Glutamatergic neuron (in vitro differentiated cells): ENCODE results near the gene SMYD4. TPM values are rescaled to one million over a fixed set of nuclear protein-coding genes. Genes with fewer than 3 reads are reported as not detected.
A peak's percentile ranks its signal among the peaks of the same experiment; 100 is the strongest.

Source experiments
- DNase-seq: peaks from one replicate; pipeline ENCODE4 v3.0.0; 2022
- H3K27ac Mint-ChIP-seq: one replicate; pipeline ENCODE4 v1.8.0; 2020; ENCODE audit warnings: mild to moderate bottlenecking, mixed read lengths, inconsistent platforms; ENCODE audit not compliant: unreplicated experiment
- H3K27me3 Mint-ChIP-seq: one replicate; pipeline ENCODE4 v1.8.0; 2020; ENCODE audit warnings: mild to moderate bottlenecking, moderate library complexity, mixed read lengths, inconsistent platforms; ENCODE audit not compliant: unreplicated experiment
- H3K36me3 Mint-ChIP-seq: one replicate; pipeline ENCODE4 v1.8.0; 2020; ENCODE audit warnings: mild to moderate bottlenecking, mixed read lengths, inconsistent platforms; ENCODE audit not compliant: unreplicated experiment
- H3K4me1 Mint-ChIP-seq: one replicate; pipeline ENCODE4 v1.8.0; 2020; ENCODE audit warnings: mild to moderate bottlenecking, low read depth, mixed read lengths, inconsistent platforms; ENCODE audit not compliant: unreplicated experiment
- H3K4me3 Mint-ChIP-seq: one replicate; pipeline ENCODE4 v1.8.0; 2020; ENCODE audit warnings: mild to moderate bottlenecking, mixed read lengths, inconsistent platforms; ENCODE audit not compliant: unreplicated experiment
- H3K9me3 Mint-ChIP-seq: one replicate; pipeline ENCODE4 v1.8.0; 2020; ENCODE audit warnings: mild to moderate bottlenecking, moderate library complexity, mixed read lengths, inconsistent platforms; ENCODE audit not compliant: unreplicated experiment
- total RNA-seq: library from RNA; stranded (reverse); fragmentation: NEBNext Ultra II Directional; extraction: Animal tissue kit (Norgen Biotek cat#: 25700); gene quantifications from one replicate; pipeline ENCODE4 v1.2.1, GENCODE V29; 2021; ENCODE audit not compliant: unreplicated experiment
- TF ChIP-seq, protein P1 (sequence below): fragments of 200-600 bp; sonication (generic); IDR thresholded peaks from one replicate; pipeline ENCODE4 v1.5.0; 2021; ENCODE audit not compliant: partially characterized antibody, unreplicated experiment

SMYD4 gene
- total RNA-seq, 1 donor from 2014 or later, result 11.4 TPM

DNA sequence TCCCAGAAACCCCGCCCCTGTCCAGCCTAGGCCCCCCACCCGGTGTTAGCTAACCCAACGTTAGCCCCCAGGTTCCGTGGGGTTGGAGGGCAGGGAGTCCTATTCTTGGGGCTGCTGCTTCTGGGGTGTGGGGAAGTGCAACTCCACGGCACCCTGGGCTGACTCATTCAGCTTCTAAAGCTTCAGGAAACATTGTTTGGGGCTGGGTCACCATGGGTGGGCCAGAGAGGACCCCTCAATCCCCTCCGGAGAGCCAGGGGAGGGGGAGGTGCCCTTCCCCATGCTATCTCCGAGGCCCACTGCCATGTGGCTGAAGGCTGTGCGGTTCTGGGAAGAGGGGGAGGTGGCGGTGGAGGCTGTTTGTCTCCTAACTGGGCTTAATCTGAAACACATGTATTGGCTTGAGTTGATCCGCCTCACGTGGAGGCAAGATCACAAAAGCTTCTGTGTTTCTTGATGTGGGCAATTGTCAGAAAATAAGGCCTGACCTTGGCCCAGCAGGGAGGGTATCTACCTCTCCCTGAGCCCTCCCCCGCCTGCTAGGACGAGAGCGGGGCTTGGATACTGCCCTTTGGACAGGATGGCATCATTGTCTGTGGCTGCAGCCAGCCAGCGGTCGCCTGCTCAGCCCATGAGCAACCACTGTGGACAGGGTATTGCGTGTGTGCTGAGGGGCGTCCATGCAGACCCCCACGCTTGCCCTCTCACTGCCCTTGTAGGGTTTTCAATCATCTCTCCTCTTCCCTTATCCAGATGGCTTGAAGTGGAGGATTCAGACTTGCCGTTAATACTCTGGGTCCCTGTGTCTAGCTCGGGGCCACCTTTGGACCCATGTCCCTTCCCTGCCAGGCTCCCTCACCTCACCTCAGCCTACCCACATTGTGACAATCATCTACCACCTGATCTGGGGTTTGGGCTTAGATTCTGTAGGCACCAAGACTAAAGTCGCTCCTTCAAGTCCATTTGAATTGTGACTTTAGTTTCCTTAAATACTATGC, 66.5 kb downstream of the SMYD4 start:
- DNase-seq, result no peak
- peak overlapping the region; percentile 30 for H3K27ac Mint-ChIP-seq
- H3K4me3 Mint-ChIP-seq, result peak overlapping the region; percentile 11
- H3K4me1 Mint-ChIP-seq, result peaks cover 13% of the 10 kb centered on the region
- peaks cover 6% of the 10 kb centered on the region for H3K27me3 Mint-ChIP-seq
- TF ChIP-seq, protein P1, sequence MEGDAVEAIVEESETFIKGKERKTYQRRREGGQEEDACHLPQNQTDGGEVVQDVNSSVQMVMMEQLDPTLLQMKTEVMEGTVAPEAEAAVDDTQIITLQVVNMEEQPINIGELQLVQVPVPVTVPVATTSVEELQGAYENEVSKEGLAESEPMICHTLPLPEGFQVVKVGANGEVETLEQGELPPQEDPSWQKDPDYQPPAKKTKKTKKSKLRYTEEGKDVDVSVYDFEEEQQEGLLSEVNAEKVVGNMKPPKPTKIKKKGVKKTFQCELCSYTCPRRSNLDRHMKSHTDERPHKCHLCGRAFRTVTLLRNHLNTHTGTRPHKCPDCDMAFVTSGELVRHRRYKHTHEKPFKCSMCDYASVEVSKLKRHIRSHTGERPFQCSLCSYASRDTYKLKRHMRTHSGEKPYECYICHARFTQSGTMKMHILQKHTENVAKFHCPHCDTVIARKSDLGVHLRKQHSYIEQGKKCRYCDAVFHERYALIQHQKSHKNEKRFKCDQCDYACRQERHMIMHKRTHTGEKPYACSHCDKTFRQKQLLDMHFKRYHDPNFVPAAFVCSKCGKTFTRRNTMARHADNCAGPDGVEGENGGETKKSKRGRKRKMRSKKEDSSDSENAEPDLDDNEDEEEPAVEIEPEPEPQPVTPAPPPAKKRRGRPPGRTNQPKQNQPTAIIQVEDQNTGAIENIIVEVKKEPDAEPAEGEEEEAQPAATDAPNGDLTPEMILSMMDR, result no peak
- no peaks in the 10 kb centered on the region for H3K9me3 Mint-ChIP-seq
- no peaks in the 10 kb centered on the region for H3K36me3 Mint-ChIP-seq

DNA sequence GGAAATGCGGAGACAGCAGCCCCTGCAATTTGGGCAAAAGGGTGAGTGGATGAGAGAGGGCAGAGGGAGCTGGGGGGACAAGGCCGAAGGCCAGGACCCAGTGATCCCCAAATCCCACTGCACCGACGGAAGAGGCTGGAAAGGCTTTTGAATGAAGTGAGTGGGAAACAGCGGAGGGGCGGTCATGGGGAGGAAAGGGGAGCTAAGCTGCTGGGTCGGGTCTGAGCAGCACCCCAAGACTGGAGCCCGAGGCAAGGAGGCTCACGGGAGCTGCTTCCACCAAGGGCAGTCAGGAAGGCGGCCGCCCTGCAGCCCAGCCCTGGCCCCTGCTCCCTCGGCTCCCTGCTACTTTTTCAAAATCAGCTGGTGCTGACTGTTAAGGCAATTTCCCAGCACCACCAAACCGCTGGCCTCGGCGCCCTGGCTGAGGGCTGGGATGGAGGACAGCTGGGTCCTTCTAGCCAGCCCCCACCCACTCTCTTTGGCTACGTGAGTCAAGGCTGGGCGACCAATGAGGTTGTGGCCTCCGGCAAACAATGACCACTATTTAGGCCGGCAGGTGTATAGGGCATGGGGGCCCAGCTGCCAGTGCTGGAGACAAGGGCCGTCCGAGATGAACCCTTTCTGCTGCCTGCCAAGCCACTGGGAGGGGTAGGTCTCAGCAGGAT, 67.3 kb downstream of the SMYD4 start:
- DNase-seq, result no peak
- Mint-ChIP-seq H3K27ac (no peak overlapping the region), H3K4me3 (peak overlapping the region; percentile 34), H3K9me3 (no peaks in the 10 kb centered on the region), H3K36me3 (no peaks in the 10 kb centered on the region), H3K27me3 (peaks cover 6% of the 10 kb centered on the region), H3K4me1 (peaks cover 13% of the 10 kb centered on the region)
- TF ChIP-seq, protein P1, result no peak

DNA sequence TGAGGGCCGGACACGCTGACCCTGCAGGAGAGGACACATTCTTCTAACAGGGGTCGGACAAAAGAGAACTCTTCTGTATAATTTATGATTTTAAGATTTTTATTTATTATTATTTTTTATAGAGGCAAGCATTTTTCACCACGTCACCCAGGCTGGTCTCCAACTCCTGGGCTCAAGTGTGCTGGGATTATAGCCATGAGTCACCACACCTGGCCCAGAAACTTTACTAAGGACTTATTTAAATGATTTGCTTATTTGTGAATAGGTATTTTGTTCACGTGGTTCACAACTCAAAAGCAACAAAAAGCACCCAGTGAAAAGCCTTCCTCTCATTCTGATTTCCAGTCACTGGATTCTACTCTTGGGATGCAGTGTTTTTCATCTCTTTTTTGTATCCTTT, 70.2 kb downstream of the SMYD4 start:
- TF ChIP-seq, protein P1, result no peak
- Mint-ChIP-seq H3K27me3 (peaks cover 10% of the 10 kb centered on the region), H3K36me3 (no peaks in the 10 kb centered on the region), H3K4me3 (no peak overlapping the region), H3K27ac (no peak overlapping the region), H3K9me3 (no peaks in the 10 kb centered on the region), H3K4me1 (peaks cover 12% of the 10 kb centered on the region)
- DNase-seq, result no peak

DNA sequence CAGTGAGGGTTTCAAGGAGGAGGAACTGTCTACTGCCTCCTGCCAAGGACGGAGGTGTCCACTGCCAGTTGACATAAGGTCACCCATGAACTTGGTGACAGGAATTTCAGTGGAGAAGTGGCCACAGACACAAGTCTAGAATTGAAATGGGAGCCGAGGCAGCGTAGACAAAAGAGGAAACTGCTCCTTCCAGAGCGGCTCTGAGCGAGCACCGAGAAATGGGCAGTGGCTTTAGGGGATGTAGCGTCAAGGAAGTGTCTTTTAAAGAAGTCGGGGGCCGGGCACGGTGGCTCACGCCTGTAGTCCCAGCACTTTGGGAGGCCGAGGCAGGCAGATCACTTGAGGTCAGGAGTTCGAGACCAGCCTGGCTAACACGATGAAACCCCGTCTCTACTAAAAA, 70.9 kb downstream of the SMYD4 start:
- Mint-ChIP-seq H3K36me3 (no peaks in the 10 kb centered on the region), H3K27me3 (peaks cover 10% of the 10 kb centered on the region), H3K4me3 (no peak overlapping the region), H3K27ac (no peak overlapping the region), H3K4me1 (peaks cover 6% of the 10 kb centered on the region), H3K9me3 (no peaks in the 10 kb centered on the region)
- DNase-seq, result no peak
- TF ChIP-seq, protein P1, result no peak

DNA sequence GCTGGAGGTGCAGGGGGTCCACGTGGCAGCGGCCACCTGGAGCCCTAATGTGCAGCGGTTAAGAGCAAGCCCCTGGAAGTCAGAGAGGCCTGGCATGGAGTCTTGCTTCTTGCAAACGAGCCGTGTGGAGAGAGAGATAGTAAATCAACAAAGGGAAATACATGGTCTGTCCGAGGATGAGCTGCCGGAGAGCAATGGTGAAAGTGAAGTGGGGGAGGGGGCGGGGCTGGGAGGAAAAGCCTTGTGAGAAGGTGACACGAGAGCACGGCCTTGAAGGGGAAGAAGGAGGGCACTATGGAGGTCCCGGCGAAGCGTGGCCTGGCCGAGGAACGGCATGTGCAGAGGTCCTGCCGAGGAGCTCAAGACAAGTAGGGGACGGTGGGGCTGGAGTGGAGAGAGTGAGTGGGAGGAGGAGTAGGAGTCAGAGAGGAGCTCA, 73.9 kb downstream of the SMYD4 start:
- Mint-ChIP-seq H3K27me3 (peaks cover 9% of the 10 kb centered on the region), H3K36me3 (no peaks in the 10 kb centered on the region), H3K9me3 (no peaks in the 10 kb centered on the region), H3K27ac (no peak overlapping the region), H3K4me1 (no peaks in the 10 kb centered on the region), H3K4me3 (no peak overlapping the region)
- TF ChIP-seq, protein P1, result no peak
- no peak for DNase-seq
